B cell (primary cell): Measurements from ENCODE around the gene STK16. TPM values are rescaled to one million over a fixed set of nuclear protein-coding genes. Genes with fewer than 3 reads are reported as not detected.
"Not testable (repeated sequence)": the region's sequence is repeated elsewhere in the genome, so short reads cannot be mapped to it uniquely, and the experiment has no call there.

ENCODE experiments used
- ATAC-seq: fragments of 200-7000 bp; cut with Tn5 transposase; one replicate; pipeline ENCODE4 v1.10.0; 2021; ENCODE audit warnings: low read depth, mild to moderate bottlenecking, moderate number of reproducible peaks, moderate library complexity
- CTCF ChIA-PET: fragments of 350-600 bp; sonication (Branson Sonifier 250); formaldehyde crosslinking; loops from one replicate; lab custom pipeline; 2021; ENCODE audit warnings: antibody characterized with exemption, inconsistent platforms; lab: Charles Lee
- POLR2A ChIA-PET: fragments of 350-600 bp; sonication (Branson Sonifier 250); formaldehyde crosslinking; loops from one replicate; lab custom pipeline; 2021; ENCODE audit warnings: antibody characterized with exemption; lab: Charles Lee
- DNase-seq: peaks from one replicate; pipeline ENCODE4 v3.0.0; 2013
- H2AFZ ChIP-seq: 2 replicates; pipeline ENCODE4 v1.6.1; 2012; ENCODE audit warnings: mild to moderate bottlenecking, low read depth, low read length; ENCODE audit not compliant: insufficient read depth, poor library complexity, severe bottlenecking
- H3K27ac ChIP-seq, 2 donors: 1 replicate in 1 of 2; 2 replicates in 1 of 2; pipeline ENCODE4 v1.5.1; 2012 to 2013; ENCODE audit warnings: low read length in 2 of 2, mild to moderate bottlenecking in 2 of 2, moderate library complexity in 1 of 2
- H3K27me3 ChIP-seq, 4 experiments: fragments of 200-600 bp in 1 of 4; sonication (generic) in 1 of 4; replicated peaks in 1 of 4; 1 replicate in 2 of 4; 2 replicates in 2 of 4; pipeline versions ENCODE4 v1.6.1 to v1.7.0; 2013 to 2016; ENCODE audit warnings: low read length in 3 of 4, mild to moderate bottlenecking in 2 of 4, mixed read lengths in 1 of 4, moderate library complexity in 1 of 4; ENCODE audit not compliant: insufficient read depth in 4 of 4, control insufficient read depth in 3 of 4; ENCODE audit errors: control extremely low read depth in 1 of 4
- H3K36me3 ChIP-seq, 2 experiments: replicated peaks in 1 of 2; 1 replicate in 1 of 2; 2 replicates in 1 of 2; pipeline versions ENCODE4 v1.6.1 to v1.7.1; 2013; ENCODE audit warnings: low read length in 1 of 2; ENCODE audit not compliant: insufficient read depth in 2 of 2, control insufficient read depth in 1 of 2; ENCODE audit errors: control extremely low read depth in 1 of 2, extremely low read depth in 1 of 2
- H3K4me1 ChIP-seq, 2 donors: fragments of 200-600 bp in 1 of 2; sonication (generic) in 1 of 2; 1 replicate in 1 of 2; 2 replicates in 1 of 2; pipeline versions ENCODE4 v1.5.1 to v1.6.1; 2013 to 2017; ENCODE audit warnings: low read length in 2 of 2; ENCODE audit not compliant: control insufficient read depth in 2 of 2, insufficient read depth in 2 of 2
- H3K4me2 ChIP-seq: replicated peaks from 2 replicates; pipeline ENCODE3; 2012; ENCODE audit warnings: mild to moderate bottlenecking, low read depth, low read length; ENCODE audit not compliant: poor library complexity, severe bottlenecking
- H3K4me3 ChIP-seq, 5 experiments: fragments of 200-600 bp in 1 of 5; sonication (generic) in 1 of 5; 1 replicate in 3 of 5; 2 replicates in 2 of 5; pipeline versions ENCODE4 v1.5.1 to v1.7.0; 2011 to 2016; ENCODE audit warnings: low read length in 4 of 5, mild to moderate bottlenecking in 4 of 5, low read depth in 2 of 5, control low read depth in 1 of 5, moderate library complexity in 1 of 5; ENCODE audit not compliant: insufficient read depth in 1 of 5; ENCODE audit errors: control extremely low read depth in 1 of 5, extremely low read depth in 1 of 5
- H3K79me2 ChIP-seq: fragments of 200-600 bp; sonication (generic); one replicate; pipeline ENCODE4 v1.6.0; 2016; ENCODE audit warnings: low read length; ENCODE audit not compliant: control insufficient read depth, insufficient read depth
- H3K9ac ChIP-seq: fragments of 200-600 bp; sonication (generic); 2 replicates; pipeline ENCODE4 v1.6.1; 2017; ENCODE audit warnings: mild to moderate bottlenecking, low read length, moderate library complexity
- H3K9me3 ChIP-seq, 3 donors: one replicate each; pipeline versions ENCODE4 v1.6.1 to v1.7.1; 2013; ENCODE audit warnings: low read length in 2 of 3; ENCODE audit not compliant: control insufficient read depth in 2 of 3, insufficient read depth in 1 of 3; ENCODE audit errors: control extremely low read depth in 1 of 3
- H4K20me1 ChIP-seq: 2 replicates; pipeline ENCODE4 v1.6.0; 2012; ENCODE audit warnings: mild to moderate bottlenecking, low read length; ENCODE audit not compliant: insufficient read depth, control insufficient read depth, poor library complexity, severe bottlenecking
- H3K27ac Mint-ChIP-seq: one replicate; pipeline ENCODE4 v1.8.0; 2021; ENCODE audit warnings: mixed read lengths
- H3K27me3 Mint-ChIP-seq: one replicate; pipeline ENCODE4 v1.8.0; 2021; ENCODE audit warnings: mixed read lengths
- H3K4me1 Mint-ChIP-seq: one replicate; pipeline ENCODE4 v1.8.0; 2021; ENCODE audit warnings: mixed read lengths
- H3K4me3 Mint-ChIP-seq: one replicate; pipeline ENCODE4 v1.8.0; 2021; ENCODE audit warnings: mixed read lengths
- H3K9me3 Mint-ChIP-seq: one replicate; pipeline ENCODE4 v1.8.0; 2022; ENCODE audit warnings: mixed read lengths; ENCODE audit not compliant: insufficient read depth
- CTCF ChIP-seq: fragments of 200-600 bp; IDR thresholded peaks from one replicate; pipeline ENCODE4 v1.8.0; 2022; ENCODE audit warnings: antibody characterized with exemption, mild to moderate bottlenecking
- EZH2 ChIP-seq: IDR thresholded peaks from 2 replicates; pipeline ENCODE4 v1.6.1; 2012; ENCODE audit warnings: borderline replicate concordance, low read depth, mild to moderate bottlenecking, moderate library complexity, low read length; ENCODE audit not compliant: insufficient read depth, poor library complexity, severe bottlenecking
- WGBS: methylation state at CpG from one replicate; pipeline ENCODE4 v1.1.5; 2013; ENCODE audit warnings: missing lambda C conversion rate; ENCODE audit not compliant: insufficient coverage; 5-methylcytosine and 5-hydroxymethylcytosine counted together
- intact Hi-C: fragments of 100-400 bp; cut with micrococcal nuclease; formaldehyde crosslinking; loops from one replicate; pipeline ENCODE4 v1.10.0; 2022
- polyA plus RNA-seq: library from polyadenylated mRNA; depleted of rRNA; stranded (reverse); fragments of >200 nt; gene quantifications from 2 replicates; pipeline ENCODE4 v1.2.3, GENCODE V29; 2012
- total RNA-seq, 2 donors: library from RNA; stranded (reverse); fragments of 120-200 nt in 1 of 2; gene quantifications; 1 replicate in 1 of 2; 2 replicates in 1 of 2; pipeline versions ENCODE4 v1.2.3 to v1.2.4, GENCODE V29; 2013 to 2022

The STK16 gene
- total and polyA plus RNA-seq, 2 donors (not counting 1 experiment from before 2014, with no cell fraction given) = 29.0 to 60.1 TPM

DNA sequence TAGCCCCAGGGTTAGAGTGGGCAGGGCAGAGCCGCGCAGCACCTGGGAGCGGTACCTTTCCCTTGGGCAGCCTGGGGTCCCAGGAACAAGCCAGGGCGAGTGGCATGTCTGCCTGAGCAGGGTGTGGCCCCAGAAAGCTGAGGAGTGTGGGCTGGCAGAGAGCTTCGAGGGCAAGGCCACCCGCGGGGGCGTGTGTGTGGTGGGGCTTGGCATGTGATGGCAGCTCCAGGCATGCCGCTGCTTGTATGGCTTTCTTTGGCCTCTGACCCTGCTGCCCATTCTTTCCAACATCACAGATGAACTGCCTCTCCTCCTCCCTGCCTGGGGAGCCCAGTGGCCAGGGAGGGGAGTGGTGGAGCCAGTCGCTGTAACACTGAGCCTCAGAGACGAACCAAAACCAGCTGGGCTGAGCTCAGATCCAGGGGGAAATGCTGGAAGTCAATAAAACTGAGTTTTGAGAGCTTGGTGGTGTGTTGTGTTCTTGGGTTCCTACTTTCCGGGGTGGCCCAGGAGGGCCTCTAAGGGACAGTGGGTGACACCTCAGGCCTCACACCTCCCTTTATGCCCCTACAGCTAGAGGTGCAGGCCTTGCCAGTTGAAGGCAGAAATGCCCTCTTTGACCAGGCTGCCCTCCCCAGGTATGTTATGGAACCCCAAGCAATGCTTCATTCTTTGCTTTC, 41.3 kb downstream of the STK16 start:
- whole genome bisulfite sequencing = 99% methylated on average over 5 of the region's 12 CpGs
- POLR2A ChIA-PET = interaction anchor here (0.6 to 1.4 kb wide), 3 partner anchors 35 to 110 kb away, joined by 3 to 6 read pairs (median 5); partner anchors contain the start of gene CNPPD1

DNA sequence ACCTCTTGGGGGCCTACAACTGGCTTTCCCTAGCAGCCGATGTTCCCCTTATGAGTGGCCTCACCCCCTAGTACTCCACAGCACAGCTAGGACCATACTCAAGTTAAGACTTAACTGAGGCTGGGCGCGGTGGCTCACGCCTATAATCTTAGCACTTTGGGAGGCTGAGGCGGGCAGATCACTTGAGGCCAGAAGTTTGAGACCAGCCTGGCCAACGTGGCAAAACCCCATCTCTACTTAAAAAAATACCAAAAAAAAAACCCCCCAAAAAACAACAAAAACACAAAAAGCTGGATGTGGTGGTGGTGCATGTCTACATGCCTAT, 41.8 kb downstream of the STK16 start:
- H3K27ac Mint-ChIP-seq, H2AFZ ChIP-seq, intact Hi-C loops, ATAC-seq, H3K4me3 Mint-ChIP-seq, H3K4me3 ChIP-seq, DNase-seq, H3K27ac ChIP-seq, H3K9me3 ChIP-seq, H3K4me1 ChIP-seq, H3K4me1 Mint-ChIP-seq, H3K9me3 Mint-ChIP-seq, H3K27me3 Mint-ChIP-seq, H3K4me2 ChIP-seq, H3K79me2 ChIP-seq, H3K9ac ChIP-seq, H3K27me3 ChIP-seq: not testable (repeated sequence)
- CTCF ChIA-PET = interaction anchor here (0.9 to 15.8 kb wide), 5 partner anchors 6 to 116 kb away, joined by 3 to 239 read pairs (median 4); partner anchors contain the start of genes GLB1L and STK16
- Histone ChIP-seq H3K36me3 (peaks cover 2 to 42% of the 10 kb centered on the region in 2 experiments), H4K20me1 (peaks cover 34% of the 10 kb centered on the region)
- POLR2A ChIA-PET = interaction anchor here (1.3 to 1.4 kb wide), 2 partner anchors 35 to 111 kb away, joined by 5 to 6 read pairs; partner anchors contain the start of gene CNPPD1
- WGBS = 100% methylated on average over 3 of the region's 6 CpGs

More for the DNA sequence above, 41.3 kb downstream of the STK16 start:
- no peaks in the 10 kb centered on the region for H3K27me3 Mint-ChIP-seq
- H3K4me3 Mint-ChIP-seq = no peak overlapping the region
- intact Hi-C loops = no loop called here
- Histone ChIP-seq H3K27me3 (no peaks in the 10 kb centered on the region), H3K4me2 (no peak overlapping the region), H3K4me3 (no peak overlapping the region), H3K9ac (no peak overlapping the region), H3K79me2 (no peaks in the 10 kb centered on the region), H3K4me1 (peaks cover 0 to under 1% of the 10 kb centered on the region in 2 donors), H2AFZ (no peak overlapping the region), H3K9me3 (no peaks in the 10 kb centered on the region), H3K27ac (no peak overlapping the region), H3K36me3 (peaks cover 2 to 47% of the 10 kb centered on the region in 2 experiments), H4K20me1 (peaks cover 36% of the 10 kb centered on the region)
- no peaks in the 10 kb centered on the region for H3K4me1 Mint-ChIP-seq
- peak; percentile 36 for ATAC-seq
- no peak for TF ChIP-seq EZH2
- no peak for TF ChIP-seq CTCF
- no peak for DNase-seq
- CTCF ChIA-PET = interaction anchor here (0.6 to 15.8 kb wide), 5 partner anchors 7 to 115 kb away, joined by 3 to 239 read pairs (median 4); no protein-coding TSS in a partner anchor
- H3K9me3 Mint-ChIP-seq = no peaks in the 10 kb centered on the region
- peak overlapping the region; percentile 56 for H3K27ac Mint-ChIP-seq
